Measurements from ENCODE around the gene PIP4P1.

DNA sequence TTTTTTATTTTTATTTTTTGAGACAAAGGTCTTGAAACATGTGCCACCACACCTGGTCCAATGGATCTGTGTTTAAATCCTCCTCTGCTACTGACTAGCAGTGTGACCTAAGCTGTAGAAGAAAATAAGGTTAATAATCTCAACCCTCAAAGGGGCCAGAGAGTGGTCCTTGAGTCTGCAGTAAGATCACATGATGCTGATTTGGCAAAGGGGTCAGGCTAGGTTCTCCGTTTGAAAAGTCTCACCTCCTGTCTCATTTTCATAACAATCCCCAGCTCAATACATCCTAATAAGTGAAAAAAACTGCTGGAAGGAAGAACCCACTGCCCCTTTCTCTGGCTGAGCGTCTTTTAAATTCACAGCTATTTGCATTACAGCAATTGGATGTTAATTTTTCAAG lies 40.0 kb downstream of the PIP4P1 start:
- TF ChIP-seq, protein P1, sequence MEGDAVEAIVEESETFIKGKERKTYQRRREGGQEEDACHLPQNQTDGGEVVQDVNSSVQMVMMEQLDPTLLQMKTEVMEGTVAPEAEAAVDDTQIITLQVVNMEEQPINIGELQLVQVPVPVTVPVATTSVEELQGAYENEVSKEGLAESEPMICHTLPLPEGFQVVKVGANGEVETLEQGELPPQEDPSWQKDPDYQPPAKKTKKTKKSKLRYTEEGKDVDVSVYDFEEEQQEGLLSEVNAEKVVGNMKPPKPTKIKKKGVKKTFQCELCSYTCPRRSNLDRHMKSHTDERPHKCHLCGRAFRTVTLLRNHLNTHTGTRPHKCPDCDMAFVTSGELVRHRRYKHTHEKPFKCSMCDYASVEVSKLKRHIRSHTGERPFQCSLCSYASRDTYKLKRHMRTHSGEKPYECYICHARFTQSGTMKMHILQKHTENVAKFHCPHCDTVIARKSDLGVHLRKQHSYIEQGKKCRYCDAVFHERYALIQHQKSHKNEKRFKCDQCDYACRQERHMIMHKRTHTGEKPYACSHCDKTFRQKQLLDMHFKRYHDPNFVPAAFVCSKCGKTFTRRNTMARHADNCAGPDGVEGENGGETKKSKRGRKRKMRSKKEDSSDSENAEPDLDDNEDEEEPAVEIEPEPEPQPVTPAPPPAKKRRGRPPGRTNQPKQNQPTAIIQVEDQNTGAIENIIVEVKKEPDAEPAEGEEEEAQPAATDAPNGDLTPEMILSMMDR (conservative IDR thresholded peaks at IDR 0.05 in 1 of 2, IDR thresholded peaks at IDR 0.05 in 1 of 2; ENCODE audit: extremely low read depth in 1 of 2, insufficient read depth in 1 of 2, low read depth in 1 of 2, low read length in 2 of 2): no peak
- TF ChIP-seq EZH2 (IDR thresholded peaks at IDR 0.05; ENCODE audit: borderline replicate concordance, low read length): no peak

Measured in mammary epithelial cell (primary cell).